Aorta (tissue), 4 donors: ENCODE data around the gene TP73. TPM values are rescaled to one million over a fixed set of nuclear protein-coding genes. Genes with fewer than 3 reads are reported as not detected.

Experiments used
- polyA plus RNA-seq, 2 donors: library from polyadenylated mRNA; stranded (reverse); fragments of 200-250 nt; gene quantifications; one replicate each; pipeline ENCODE4 v1.2.3, GENCODE V29; 2013
- total RNA-seq, 2 donors: library from RNA; stranded (reverse); fragmentation: NEBNext Ultra II Directional; extraction: Animal tissue kit (Norgen Biotek cat#: 25700); gene quantifications; one replicate each; pipeline ENCODE4 v1.2.1, GENCODE V29; 2021
- donor health status: healthy with polysubstance abuse.
- donor health status: Bipolar disorder and iron deficiency.
- donor health status: DM: no; HTN: no; CAD: no.
- donor health status: DM: yes; HTN: yes; CAD: no.

TP73 gene
- total and polyA plus RNA-seq, 4 donors: 0.18 to 0.38 TPM; not detected in 2

Other genes with a start within 250 kb of the TP73 start
- gene ARHGEF16, start 197.9 kb upstream of the TP73 start, total RNA-seq: 1 to 10 TPM in 1 of 2 donors, under 1 TPM in 1; 0.62 to 1.4 TPM
- gene ARHGEF16, start 197.9 kb upstream of the TP73 start, polyA plus RNA-seq: 1 to 10 TPM in 1 of 2 donors, not detected in 1; 8.8 TPM
- 100 to 1,000 TPM in 1 of 2 donors, 10 to 100 TPM in 1; 91.8 to 223 TPM for gene MEGF6, start 41.0 kb upstream of the TP73 start, total RNA-seq
- 100 to 1,000 TPM in 1 of 2 donors, 10 to 100 TPM in 1; 53.7 to 332 TPM for gene MEGF6, start 41.0 kb upstream of the TP73 start, polyA plus RNA-seq
- gene TPRG1L, start 27.5 kb upstream of the TP73 start, total RNA-seq: 10 to 100 TPM; 35.4 to 39.0 TPM
- 10 to 100 TPM; 42.0 to 51.0 TPM for gene TPRG1L, start 27.5 kb upstream of the TP73 start, polyA plus RNA-seq
- 10 to 100 TPM; 10.6 to 17.4 TPM for gene WRAP73, start 2.4 kb upstream of the TP73 start, total RNA-seq
- gene WRAP73, start 2.4 kb upstream of the TP73 start, polyA plus RNA-seq: 10 to 100 TPM in 1 of 2 donors, 1 to 10 TPM in 1; 5.8 to 27.8 TPM
- not detected for gene CCDC27, start 99.9 kb downstream of the TP73 start, total RNA-seq
- not detected for gene CCDC27, start 99.9 kb downstream of the TP73 start, polyA plus RNA-seq
- 1 to 10 TPM; 5.6 to 7.5 TPM for gene SMIM1, start 120.2 kb downstream of the TP73 start, total RNA-seq
- gene SMIM1, start 120.2 kb downstream of the TP73 start, polyA plus RNA-seq: 1 to 10 TPM; 3.9 to 6.5 TPM
- 10 to 100 TPM; 31.9 to 38.8 TPM for gene LRRC47, start 144.0 kb downstream of the TP73 start, total RNA-seq
- gene LRRC47, start 144.0 kb downstream of the TP73 start, polyA plus RNA-seq: 10 to 100 TPM; 26.8 to 30.7 TPM
- gene CEP104, start 204.7 kb downstream of the TP73 start, total RNA-seq: 10 to 100 TPM; 47.8 to 53.6 TPM
- 1 to 10 TPM; 8.1 to 8.5 TPM for gene CEP104, start 204.7 kb downstream of the TP73 start, polyA plus RNA-seq
- 10 to 100 TPM in 1 of 2 donors, 1 to 10 TPM in 1; 5.7 to 10.2 TPM for gene DFFB, start 205.0 kb downstream of the TP73 start, total RNA-seq
- gene DFFB, start 205.0 kb downstream of the TP73 start, polyA plus RNA-seq: 1 to 10 TPM; 4.3 to 8.1 TPM
- gene C1orf174, start 247.8 kb downstream of the TP73 start, total RNA-seq: 10 to 100 TPM; 16.7 to 19.8 TPM
- 10 to 100 TPM; 12.6 to 15.6 TPM for gene C1orf174, start 247.8 kb downstream of the TP73 start, polyA plus RNA-seq